Measurements from ENCODE around the gene LIFR. TPM values are rescaled to one million over a fixed set of nuclear protein-coding genes. Genes with fewer than 3 reads are reported as not detected.
"Not testable (repeated sequence)": the region's sequence is repeated elsewhere in the genome, so short reads cannot be mapped to it uniquely, and the experiment has no call there.

The LIFR gene
- total and polyA plus RNA-seq, 2 of the 4 experiments (the other 2 are of a cell fraction) = 1.9 to 10.4 TPM

GRCh38 chr5:38516649-38517048 lies 39.8 kb downstream of the LIFR start:
- H4K20me1 ChIP-seq (ENCODE audit: insufficient read depth, low read length); H3K4me2 ChIP-seq (ENCODE audit: low read depth, low read length); DNase-seq; H4K8ac ChIP-seq (ENCODE audit: low read depth in 2 of 2, low read length in 2 of 2); H3K36me3 ChIP-seq (ENCODE audit: control insufficient read depth, insufficient read depth, low read length); BruUV-seq (replicated peaks); H3K9me3 ChIP-seq (ENCODE audit: control insufficient read depth, insufficient read depth, low read length); H3K79me1 ChIP-seq (ENCODE audit: low read depth in 1 of 2, low read length in 2 of 2); H3K18ac ChIP-seq (ENCODE audit: low read depth, low read length); POLR2A ChIA-PET (ENCODE audit: unreplicated experiment); H2BK120ac ChIP-seq (ENCODE audit: low read depth, low read length); dilution Hi-C loops (cut with HindIII; ENCODE audit: low sequenced_read_pairs, unreplicated experiment); H2AK5ac ChIP-seq (ENCODE audit: low read depth, low read length); H3K4me1 ChIP-seq (ENCODE audit: control insufficient read depth, insufficient read depth, low read length); H3K4me3 ChIP-seq (ENCODE audit: insufficient read depth, low read depth, low read length); H3K27ac ChIP-seq (ENCODE audit: insufficient read depth, low read length); H3K9me1 ChIP-seq (ENCODE audit: insufficient read depth, low read length); H3K9ac ChIP-seq (ENCODE audit: low read depth, low read length); CTCF ChIA-PET; H2AFZ ChIP-seq (replicated peaks; ENCODE audit: low read length, poor library complexity); ATAC-seq (ENCODE audit: low read depth); H4K5ac ChIP-seq (ENCODE audit: low read depth, low read length); H3K4ac ChIP-seq (ENCODE audit: low read depth, low read length); H3K27me3 ChIP-seq (ENCODE audit: control insufficient read depth, insufficient read depth, low read length); in situ Hi-C loops (cut with MboI; ENCODE audit: low sequenced_read_pairs); H2BK20ac ChIP-seq (ENCODE audit: low read depth, low read length); H3K23ac ChIP-seq (ENCODE audit: low read depth, low read length); H3K56ac ChIP-seq (ENCODE audit: extremely low read depth, insufficient read depth, low read length); H2BK5ac ChIP-seq (ENCODE audit: low read depth, low read length, poor library complexity, severe bottlenecking); H2AK9ac ChIP-seq (replicated peaks; ENCODE audit: low read depth, low read length, poor library complexity); H3K14ac ChIP-seq (replicated peaks; ENCODE audit: low read depth, low read length); H2BK15ac ChIP-seq (ENCODE audit: low read depth, low read length); H4K91ac ChIP-seq (ENCODE audit: insufficient read depth, low read depth, low read length); intact Hi-C loops (cut with micrococcal nuclease): not testable (repeated sequence)
- WGBS, 2 experiments (ENCODE audit: extremely low coverage in 2 of 2, insufficient read length in 1 of 2) = no CpG with 5 or more reads among the region's 3 CpGs
